Central memory CD8-positive, alpha-beta T cell (primary cell): ENCODE results near the gene GJA1.
"Not testable (repeated sequence)": the region's sequence is repeated elsewhere in the genome, so short reads cannot be mapped to it uniquely, and the experiment has no call there.

Experiments
- ATAC-seq: fragments of 150-1000 bp; cut with Tn5 transposase; replicated peaks from 2 replicates; pipeline ENCODE4 v1.10.0; 2022; ENCODE audit warnings: mild to moderate bottlenecking, moderate FRiP score, moderate number of reproducible peaks; ENCODE audit not compliant: poor library complexity, severe bottlenecking; ENCODE audit errors: extremely low read depth
- DNase-seq, 2 donors: peaks; one replicate each; pipeline ENCODE4 v3.0.0; 2021; ENCODE audit warnings: low spot score in 2 of 2
- H3K27ac Mint-ChIP-seq: one replicate; pipeline ENCODE4 v1.8.0; 2022; ENCODE audit warnings: low read depth, mild to moderate bottlenecking, moderate library complexity, mixed read lengths
- H3K27me3 Mint-ChIP-seq: one replicate; pipeline ENCODE4 v1.8.0; 2022; ENCODE audit warnings: mixed read lengths
- H3K36me3 Mint-ChIP-seq: one replicate; pipeline ENCODE4 v1.8.0; 2022; ENCODE audit warnings: mild to moderate bottlenecking, moderate library complexity, mixed read lengths; ENCODE audit not compliant: insufficient read depth
- H3K4me1 Mint-ChIP-seq: one replicate; pipeline ENCODE4 v1.8.0; 2022; ENCODE audit warnings: mixed read lengths
- H3K4me3 Mint-ChIP-seq: one replicate; pipeline ENCODE4 v1.8.0; 2022; ENCODE audit warnings: mild to moderate bottlenecking, moderate library complexity, mixed read lengths
- H3K9me3 Mint-ChIP-seq: one replicate; pipeline ENCODE4 v1.8.0; 2022; ENCODE audit warnings: mixed read lengths

The GJA1 gene

GRCh38 chr6:121441477-121441876 lies 6.0 kb downstream of the GJA1 start:
- H3K27me3 Mint-ChIP-seq = peaks cover 70% of the 10 kb centered on the region
- no peak overlapping the region for H3K27ac Mint-ChIP-seq
- H3K9me3 Mint-ChIP-seq = no peaks in the 10 kb centered on the region
- peaks cover 12% of the 10 kb centered on the region for H3K4me1 Mint-ChIP-seq
- ATAC-seq = no peak
- no peak overlapping the region for H3K4me3 Mint-ChIP-seq
- H3K36me3 Mint-ChIP-seq = no peaks in the 10 kb centered on the region
- no peak for DNase-seq

GRCh38 chr6:121442576-121442975 lies 7.1 kb downstream of the GJA1 start:
- no peaks in the 10 kb centered on the region for H3K9me3 Mint-ChIP-seq
- DNase-seq = no peak

GRCh38 chr6:121443971-121444541 lies 8.6 kb downstream of the GJA1 start:
- H3K9me3 Mint-ChIP-seq = no peaks in the 10 kb centered on the region
- no peak for DNase-seq
- ATAC-seq = no peak
- no peak overlapping the region for H3K4me3 Mint-ChIP-seq
- no peaks in the 10 kb centered on the region for H3K4me1 Mint-ChIP-seq
- no peaks in the 10 kb centered on the region for H3K36me3 Mint-ChIP-seq
- H3K27me3 Mint-ChIP-seq = peaks cover 62% of the 10 kb centered on the region
- H3K27ac Mint-ChIP-seq = no peak overlapping the region

More at GRCh38 chr6:121442576-121442975, 7.1 kb downstream of the GJA1 start:
- Mint-ChIP-seq H3K27me3 (peaks cover 70% of the 10 kb centered on the region), H3K27ac (no peak overlapping the region), H3K36me3 (no peaks in the 10 kb centered on the region), H3K4me3 (no peak overlapping the region), H3K4me1 (peaks cover 8% of the 10 kb centered on the region)
- no peak for ATAC-seq

- not testable (repeated sequence) for H3K27ac Mint-ChIP-seq, H3K9me3 Mint-ChIP-seq, H3K4me1 Mint-ChIP-seq, ATAC-seq, H3K36me3 Mint-ChIP-seq, DNase-seq, H3K4me3 Mint-ChIP-seq
- H3K27me3 Mint-ChIP-seq = peaks cover 41% of the 10 kb centered on the region
Measured at GRCh38 chr6:121446705-121447104, 11.3 kb downstream of the GJA1 start.

GRCh38 chr6:121447746-121448145 lies 12.3 kb downstream of the GJA1 start:
- not testable (repeated sequence) for ATAC-seq, H3K4me1 Mint-ChIP-seq, H3K4me3 Mint-ChIP-seq, H3K9me3 Mint-ChIP-seq, DNase-seq, H3K27ac Mint-ChIP-seq, H3K36me3 Mint-ChIP-seq
- H3K27me3 Mint-ChIP-seq = peaks cover 38% of the 10 kb centered on the region

- ATAC-seq, H3K9me3 Mint-ChIP-seq, H3K27ac Mint-ChIP-seq, DNase-seq, H3K4me1 Mint-ChIP-seq, H3K4me3 Mint-ChIP-seq, H3K36me3 Mint-ChIP-seq: not testable (repeated sequence)
- H3K27me3 Mint-ChIP-seq = peaks cover 38% of the 10 kb centered on the region
Measured at GRCh38 chr6:121448528-121448927, 13.1 kb downstream of the GJA1 start.

- DNase-seq (no peak), ATAC-seq (no peak)
- Mint-ChIP-seq H3K27ac (no peak overlapping the region), H3K27me3 (peaks cover 37% of the 10 kb centered on the region), H3K4me1 (no peaks in the 10 kb centered on the region), H3K9me3 (no peaks in the 10 kb centered on the region), H3K36me3 (no peaks in the 10 kb centered on the region), H3K4me3 (no peak overlapping the region)
Measured at GRCh38 chr6:121449331-121449730, 13.9 kb downstream of the GJA1 start.

GRCh38 chr6:121450242-121450641 lies 14.8 kb downstream of the GJA1 start:
- DNase-seq = no peak
- no peaks in the 10 kb centered on the region for H3K36me3 Mint-ChIP-seq
- no peak overlapping the region for H3K4me3 Mint-ChIP-seq
- peaks cover 28% of the 10 kb centered on the region for H3K27me3 Mint-ChIP-seq
- no peak for ATAC-seq
- no peak overlapping the region for H3K27ac Mint-ChIP-seq
- no peaks in the 10 kb centered on the region for H3K4me1 Mint-ChIP-seq
- no peaks in the 10 kb centered on the region for H3K9me3 Mint-ChIP-seq

- H3K27ac Mint-ChIP-seq = no peak overlapping the region
- H3K4me1 Mint-ChIP-seq = no peaks in the 10 kb centered on the region
- H3K4me3 Mint-ChIP-seq = no peak overlapping the region
- H3K27me3 Mint-ChIP-seq = peaks cover 19% of the 10 kb centered on the region
- H3K36me3 Mint-ChIP-seq = no peaks in the 10 kb centered on the region
- DNase-seq (no peak), ATAC-seq (no peak)
- no peaks in the 10 kb centered on the region for H3K9me3 Mint-ChIP-seq
Measured at GRCh38 chr6:121451250-121451649, 15.8 kb downstream of the GJA1 start.

GRCh38 chr6:121453191-121453590 lies 17.7 kb downstream of the GJA1 start:
- no peak for DNase-seq
- Mint-ChIP-seq H3K27ac (no peak overlapping the region), H3K4me3 (no peak overlapping the region), H3K27me3 (no peaks in the 10 kb centered on the region), H3K4me1 (no peaks in the 10 kb centered on the region), H3K9me3 (no peaks in the 10 kb centered on the region), H3K36me3 (no peaks in the 10 kb centered on the region)
- ATAC-seq = no peak

GRCh38 chr6:121460170-121460569 lies 24.7 kb downstream of the GJA1 start:
- no peaks in the 10 kb centered on the region for H3K27me3 Mint-ChIP-seq
- DNase-seq (no peak), ATAC-seq (no peak)
- H3K27ac Mint-ChIP-seq = no peak overlapping the region
- H3K9me3 Mint-ChIP-seq = no peaks in the 10 kb centered on the region
- H3K36me3 Mint-ChIP-seq = no peaks in the 10 kb centered on the region
- no peak overlapping the region for H3K4me3 Mint-ChIP-seq
- no peaks in the 10 kb centered on the region for H3K4me1 Mint-ChIP-seq

- H3K4me1 Mint-ChIP-seq = no peaks in the 10 kb centered on the region
- H3K27ac Mint-ChIP-seq = no peak overlapping the region
- H3K4me3 Mint-ChIP-seq = no peak overlapping the region
Measured at GRCh38 chr6:121463087-121463486, 27.6 kb downstream of the GJA1 start.

GRCh38 chr6:121465101-121465500 lies 29.7 kb downstream of the GJA1 start:
- H3K4me3 Mint-ChIP-seq = no peak overlapping the region
- no peak for DNase-seq
- H3K27me3 Mint-ChIP-seq = no peaks in the 10 kb centered on the region
- H3K27ac Mint-ChIP-seq = no peak overlapping the region
- no peaks in the 10 kb centered on the region for H3K36me3 Mint-ChIP-seq
- H3K4me1 Mint-ChIP-seq = no peaks in the 10 kb centered on the region
- H3K9me3 Mint-ChIP-seq = no peaks in the 10 kb centered on the region
- no peak for ATAC-seq

More at GRCh38 chr6:121463087-121463486, 27.6 kb downstream of the GJA1 start:
- Mint-ChIP-seq H3K27me3 (no peaks in the 10 kb centered on the region), H3K36me3 (no peaks in the 10 kb centered on the region), H3K9me3 (no peaks in the 10 kb centered on the region)
- DNase-seq (no peak), ATAC-seq (no peak)
